ENCODE measurements around the gene EPB41L3. TPM values are rescaled to one million over a fixed set of nuclear protein-coding genes. Genes with fewer than 3 reads are reported as not detected.

Gene EPB41L3
- total RNA-seq, 1 experiment from 2014 or later, result 34.2 TPM

- DNase-seq (ENCODE audit: low read depth), result no peak
Observed at GRCh38 chr18:5414546-5414945, 129.3 kb downstream of the EPB41L3 start.

GRCh38 chr18:5413447-5413846 is 130.3 kb downstream of the EPB41L3 start:
- no peak for DNase-seq (ENCODE audit: low read depth)

- no peak for DNase-seq (ENCODE audit: low read depth)
Observed at GRCh38 chr18:5410582-5410981, 133.2 kb downstream of the EPB41L3 start.

- DNase-seq (ENCODE audit: low read depth), result peak; percentile 11
Observed at GRCh38 chr18:5398269-5398668, 145.5 kb downstream of the EPB41L3 start.

- no peak for DNase-seq (ENCODE audit: low read depth)
Observed at GRCh38 chr18:5397102-5397501, 146.7 kb downstream of the EPB41L3 start.

GRCh38 chr18:5395860-5396448 is 147.8 kb downstream of the EPB41L3 start:
- no peak for DNase-seq (ENCODE audit: low read depth)

- DNase-seq (ENCODE audit: low read depth), result peak; percentile 59
Observed at GRCh38 chr18:5393779-5394178, 150.0 kb downstream of the EPB41L3 start.

GRCh38 chr18:5391409-5391808 is 152.4 kb downstream of the EPB41L3 start:
- DNase-seq (ENCODE audit: low read depth), result no peak

- no peak for DNase-seq (ENCODE audit: low read depth)
Observed at GRCh38 chr18:5389356-5389755, 154.4 kb downstream of the EPB41L3 start.

GRCh38 chr18:5388896-5389295 is 154.9 kb downstream of the EPB41L3 start:
- no peak for DNase-seq (ENCODE audit: low read depth)

- DNase-seq (ENCODE audit: low read depth), result no peak
Observed at GRCh38 chr18:5380586-5380985, 163.2 kb downstream of the EPB41L3 start.

- DNase-seq (ENCODE audit: low read depth), result no peak
Observed at GRCh38 chr18:5376986-5377385, 166.8 kb downstream of the EPB41L3 start.

GRCh38 chr18:5370332-5370731 is 173.5 kb downstream of the EPB41L3 start:
- DNase-seq (ENCODE audit: low read depth), result no peak

GRCh38 chr18:5369513-5369912 is 174.3 kb downstream of the EPB41L3 start:
- DNase-seq (ENCODE audit: low read depth), result no peak

GRCh38 chr18:5365443-5365842 is 178.4 kb downstream of the EPB41L3 start:
- DNase-seq (ENCODE audit: low read depth), result no peak

- DNase-seq (ENCODE audit: low read depth), result no peak
Observed at GRCh38 chr18:5350636-5351035, 193.2 kb downstream of the EPB41L3 start.

Other genes with a start within 250 kb of the EPB41L3 start
- gene ZBTB14, start 248.3 kb downstream of the EPB41L3 start, total RNA-seq (2014; rRNA removed; shearing (Covaris generic)), result 10.4 and 13.8 TPM in 2 replicates